ENCODE data around the gene LTBR.

The LTBR gene

GRCh38 chr12:6368906-6369525, 14.9 kb upstream of the LTBR start:
- no peak for DNase-seq

- no peak for DNase-seq
Measured at GRCh38 chr12:6369916-6370575, 13.9 kb upstream of the LTBR start.

GRCh38 chr12:6370576-6370935, 13.4 kb upstream of the LTBR start:
- DNase-seq, result no peak

- DNase-seq, result no peak
Measured at GRCh38 chr12:6370994-6371754, 12.8 kb upstream of the LTBR start.

- DNase-seq, result peak; percentile 42
Measured at GRCh38 chr12:6372403-6373003, 11.5 kb upstream of the LTBR start.

GRCh38 chr12:6373022-6373787, 10.8 kb upstream of the LTBR start:
- no peak for DNase-seq

- DNase-seq, result no peak
Measured at GRCh38 chr12:6374028-6374785, 9.8 kb upstream of the LTBR start.

DNA sequence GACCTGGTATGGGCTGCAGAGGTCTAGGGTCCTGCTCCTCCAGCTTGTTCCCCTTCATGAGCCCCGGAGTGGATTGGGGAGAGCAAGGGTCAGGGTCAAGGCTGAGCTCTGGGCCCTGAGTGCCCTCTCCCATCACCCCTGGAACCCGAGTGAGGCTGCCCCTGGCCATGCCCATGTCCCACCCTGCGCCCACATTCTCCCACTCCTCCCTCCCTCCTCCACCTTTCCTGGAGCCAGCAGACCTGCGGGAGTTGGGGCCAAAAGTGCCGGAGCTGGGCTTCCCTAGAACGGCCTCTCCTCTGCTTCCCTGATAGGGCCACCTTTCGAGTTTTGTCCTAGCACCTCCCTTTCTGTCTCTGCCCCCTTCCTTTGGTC, 9.2 kb upstream of the LTBR start:
- DNase-seq, result no peak

GRCh38 chr12:6375269-6376078, 8.5 kb upstream of the LTBR start, which contains the start of gene SCNN1A:
SCNN1A (minus strand) TSS chr12:6375563; CDS start chr12:6374783, 780 bp downstream.
- DNase-seq, result no peak

DNA sequence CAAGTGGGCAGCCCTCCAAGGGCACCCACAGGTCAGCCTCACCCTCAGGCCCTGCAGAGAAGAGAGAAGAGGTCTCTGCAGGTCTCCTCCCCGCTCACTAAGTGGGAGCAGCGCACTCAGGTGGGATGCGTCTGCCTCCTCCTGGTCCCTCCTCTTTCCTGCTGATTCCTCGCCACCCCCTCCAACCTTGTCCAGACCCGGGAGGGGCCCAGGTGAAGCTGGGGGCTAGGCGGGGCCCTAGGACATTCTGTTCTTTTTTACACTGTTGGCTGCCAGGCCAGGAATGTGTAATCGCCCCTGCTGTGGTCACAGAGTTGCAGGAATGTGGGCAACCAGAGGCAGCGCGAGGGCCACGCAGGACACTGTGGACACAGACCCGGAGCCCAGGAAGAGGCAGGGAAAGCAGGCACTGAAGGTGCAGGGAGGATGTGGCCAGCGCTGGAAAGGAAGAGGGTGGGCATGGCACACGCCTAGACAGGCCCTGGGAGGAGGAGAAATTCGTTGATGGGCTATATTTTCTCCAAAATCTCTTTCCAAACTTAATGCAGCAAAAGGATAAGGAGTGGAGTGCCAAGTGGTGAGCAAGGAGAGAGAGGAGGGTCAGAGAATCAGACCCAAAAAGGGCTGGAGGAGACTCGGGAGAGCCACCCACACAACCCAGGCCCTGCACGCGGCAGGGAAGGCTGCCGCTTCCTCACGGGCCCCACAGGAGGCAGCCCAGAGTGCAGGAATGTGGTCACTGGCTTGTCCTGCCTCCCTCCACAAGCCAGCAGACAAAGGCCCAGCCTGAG, 7.7 kb upstream of the LTBR start:
- DNase-seq, result peak; percentile 38

GRCh38 chr12:6376870-6377666, 6.9 kb upstream of the LTBR start:
- no peak for DNase-seq

DNA sequence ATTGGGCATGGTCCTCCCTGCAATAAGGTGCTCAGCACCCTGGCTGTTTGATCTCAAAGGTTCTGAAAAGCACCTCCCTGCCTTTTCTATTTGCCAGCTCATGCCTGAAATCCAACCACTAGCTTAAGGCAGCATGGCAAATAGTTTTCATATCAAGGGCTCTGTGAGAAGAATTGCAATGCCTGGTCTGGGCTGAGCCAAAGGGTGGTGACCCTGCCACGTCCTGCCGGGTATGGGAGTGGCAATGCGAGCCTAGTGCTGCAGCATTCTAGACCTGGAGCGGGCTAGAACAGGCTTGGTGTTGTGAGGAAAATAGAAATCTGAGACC, 6.3 kb upstream of the LTBR start:
- DNase-seq, result no peak

GRCh38 chr12:6378709-6379472, 5.1 kb upstream of the LTBR start:
- DNase-seq, result peak; percentile 35

DNA sequence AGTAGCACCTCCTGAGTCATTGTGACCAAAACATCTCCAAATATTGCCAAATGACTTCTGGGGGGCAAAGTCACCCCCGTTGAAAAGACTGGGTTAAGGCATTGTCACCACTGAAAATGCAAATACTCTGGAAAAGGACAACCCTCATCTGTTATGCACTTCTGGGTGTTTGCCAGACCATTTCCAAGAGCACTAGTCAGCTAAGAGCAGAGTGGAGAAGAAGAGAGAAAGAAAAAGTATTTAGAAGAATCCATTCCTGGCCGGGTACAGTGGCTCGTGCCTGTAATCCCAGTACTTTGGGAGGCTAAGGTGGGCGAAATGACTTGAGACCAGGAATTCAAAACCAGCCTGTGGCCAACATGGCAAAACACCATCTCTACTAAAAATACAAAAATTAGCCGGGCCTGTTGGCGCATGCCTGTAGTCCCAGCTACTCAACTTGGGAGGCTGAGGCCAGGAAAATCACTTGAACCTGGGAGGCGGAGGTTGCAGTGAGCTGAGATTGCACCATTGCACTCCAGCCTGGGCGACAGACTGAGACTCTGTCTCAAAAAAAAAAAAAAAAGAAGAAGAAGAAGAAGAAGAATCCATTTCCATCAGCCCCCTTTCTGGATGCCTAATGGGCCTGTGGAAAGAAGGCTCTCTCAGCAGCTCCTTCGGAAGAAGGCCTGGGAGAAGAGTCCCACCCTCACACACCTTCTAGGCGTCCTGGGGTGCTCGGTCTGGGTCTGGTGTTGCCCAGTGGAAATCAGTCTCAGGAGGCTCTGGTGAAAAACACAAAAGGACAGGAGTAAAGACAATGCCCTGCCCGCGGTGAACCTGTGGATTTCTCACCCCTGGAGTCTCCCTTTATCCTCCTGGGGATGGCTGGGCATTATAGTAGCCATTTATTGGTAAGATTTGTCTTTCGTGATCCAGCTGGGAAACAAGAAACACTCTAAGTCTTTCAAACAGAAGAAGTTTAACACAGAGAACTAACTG, 3.5 kb upstream of the LTBR start:
- DNase-seq, result no peak

DNA sequence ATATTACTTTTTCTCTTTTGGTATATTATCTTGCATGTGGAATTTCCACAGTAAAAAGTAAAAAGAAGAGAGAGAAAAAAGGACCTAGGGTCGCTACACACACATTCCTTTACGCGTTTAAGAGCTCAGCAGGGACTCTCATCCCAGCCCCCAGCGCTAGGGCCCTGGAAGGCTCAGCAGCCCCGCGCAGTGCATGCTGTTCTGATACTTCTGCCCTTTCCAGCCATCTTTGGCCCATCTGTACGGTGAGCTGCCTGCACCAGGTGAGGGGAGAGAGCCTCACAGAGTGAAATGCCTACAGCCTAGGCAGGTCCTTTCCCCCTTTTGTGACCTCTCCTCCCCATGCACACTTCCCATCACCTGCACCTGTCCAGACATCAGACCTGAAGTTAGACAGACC, 1.6 kb upstream of the LTBR start:
- DNase-seq, result no peak

- no peak for DNase-seq
Measured at GRCh38 chr12:6382982-6383381, 980 bp upstream of the LTBR start.

Data from inflammatory macrophage treated with lipopolysaccharide for 4 hours (primary cell).